IMR-90 (cell line): Measurements from ENCODE around the gene ERC2. TPM values are rescaled to one million over a fixed set of nuclear protein-coding genes. Genes with fewer than 3 reads are reported as not detected.
A peak's percentile ranks its signal among the peaks of the same experiment; 100 is the strongest.

Source experiments
- ATAC-seq: fragments of 200-7000 bp; cut with Tn5 transposase; 2 replicates; pipeline ENCODE4 v1.9.1; 2020; ENCODE audit warnings: low read depth, mild to moderate bottlenecking, moderate library complexity
- BruUV-seq: library from RNA; stranded (reverse); fragments of 400-500 nt; replicated peaks from 2 replicates; lab custom pipeline; 2021; lab: Mats Ljungman, UMichigan
- CTCF ChIA-PET: fragments of 300-600 bp; formaldehyde crosslinking; extraction: SDS; loops from one replicate; lab custom pipeline; 2021; ENCODE audit warnings: antibody characterized with exemption; lab: Yijun Ruan, JAX
- POLR2A ChIA-PET: fragments of 300-600 bp; sonication (Branson Sonifier 250); formaldehyde crosslinking; loops from one replicate; lab custom pipeline; 2022; ENCODE audit warnings: antibody characterized with exemption; ENCODE audit not compliant: unreplicated experiment; lab: Charles Lee
- DNase-seq: peaks from one replicate; pipeline ENCODE4 v3.0.0; 2013
- H2AFZ ChIP-seq: replicated peaks from 2 replicates; pipeline ENCODE3; 2013; ENCODE audit warnings: low read length, mild to moderate bottlenecking; ENCODE audit not compliant: poor library complexity
- H2AK5ac ChIP-seq: 2 replicates; pipeline ENCODE4 v1.6.1; 2013; ENCODE audit warnings: low read depth, low read length, inconsistent platforms
- H2AK9ac ChIP-seq: replicated peaks from 2 replicates; pipeline ENCODE3; 2013; ENCODE audit warnings: mild to moderate bottlenecking, low read depth, low read length, moderate library complexity; ENCODE audit not compliant: poor library complexity
- H2BK120ac ChIP-seq: 2 replicates; pipeline ENCODE4 v1.6.1; 2013; ENCODE audit warnings: low read depth, low read length, inconsistent platforms
- H2BK15ac ChIP-seq: 3 replicates; pipeline ENCODE4 v1.6.1; 2013; ENCODE audit warnings: low read depth, low read length, inconsistent platforms
- H2BK20ac ChIP-seq: 2 replicates; pipeline ENCODE4 v1.6.1; 2013; ENCODE audit warnings: low read depth, mild to moderate bottlenecking, inconsistent platforms, low read length, moderate library complexity
- H2BK5ac ChIP-seq: 2 replicates; pipeline ENCODE4 v1.6.1; 2013; ENCODE audit warnings: mild to moderate bottlenecking, low read depth, low read length, inconsistent platforms; ENCODE audit not compliant: poor library complexity, severe bottlenecking
- H3K14ac ChIP-seq: replicated peaks from 2 replicates; pipeline ENCODE4 v1.6.1; 2013; ENCODE audit warnings: low read depth, low read length, inconsistent platforms
- H3K18ac ChIP-seq: 2 replicates; pipeline ENCODE4 v1.6.1; 2013; ENCODE audit warnings: low read depth, low read length, control low read depth
- H3K23ac ChIP-seq: 2 replicates; pipeline ENCODE4 v1.6.1; 2013; ENCODE audit warnings: low read depth, low read length, inconsistent platforms
- H3K27ac ChIP-seq: 2 replicates; pipeline ENCODE4 v1.5.1; 2013; ENCODE audit warnings: mild to moderate bottlenecking, control low read depth, low read length; ENCODE audit not compliant: insufficient read depth
- H3K27me3 ChIP-seq: 2 replicates; pipeline ENCODE4 v1.6.1; 2013; ENCODE audit warnings: low read length; ENCODE audit not compliant: control insufficient read depth, insufficient read depth
- H3K36me3 ChIP-seq: 2 replicates; pipeline ENCODE4 v1.6.1; 2013; ENCODE audit warnings: low read length, mixed read lengths; ENCODE audit not compliant: control insufficient read depth, insufficient read depth
- H3K4ac ChIP-seq: 2 replicates; pipeline ENCODE4 v1.6.1; 2013; ENCODE audit warnings: low read depth, low read length, inconsistent platforms
- H3K4me1 ChIP-seq: 2 replicates; pipeline ENCODE4 v1.6.1; 2013; ENCODE audit warnings: low read length, mixed read lengths; ENCODE audit not compliant: control insufficient read depth, insufficient read depth
- H3K4me2 ChIP-seq: 2 replicates; pipeline ENCODE4 v1.6.1; 2013; ENCODE audit warnings: low read depth, mild to moderate bottlenecking, control low read depth, low read length, moderate library complexity
- H3K4me3 ChIP-seq: 2 replicates; pipeline ENCODE4 v1.5.1; 2013; ENCODE audit warnings: low read depth, mild to moderate bottlenecking, control low read depth, low read length, moderate library complexity; ENCODE audit not compliant: insufficient read depth
- H3K56ac ChIP-seq: 2 replicates; pipeline ENCODE4 v1.6.1; 2013; ENCODE audit warnings: low read length, inconsistent platforms; ENCODE audit not compliant: insufficient read depth; ENCODE audit errors: extremely low read depth
- H3K79me1 ChIP-seq, 2 experiments: 2 replicates each; pipeline ENCODE4 v1.6.1; 2013; ENCODE audit warnings: low read length in 2 of 2, inconsistent platforms in 1 of 2, low read depth in 1 of 2
- H3K9ac ChIP-seq: 2 replicates; pipeline ENCODE4 v1.6.1; 2013; ENCODE audit warnings: low read depth, low read length, control low read depth
- H3K9me1 ChIP-seq: 2 replicates; pipeline ENCODE4 v1.6.1; 2013; ENCODE audit warnings: low read length, inconsistent platforms; ENCODE audit not compliant: insufficient read depth
- H3K9me3 ChIP-seq: 2 replicates; pipeline ENCODE4 v1.6.1; 2013; ENCODE audit warnings: low read length; ENCODE audit not compliant: control insufficient read depth, insufficient read depth
- H4K20me1 ChIP-seq: 2 replicates; pipeline ENCODE4 v1.6.1; 2013; ENCODE audit warnings: low read length, inconsistent platforms; ENCODE audit not compliant: insufficient read depth
- H4K5ac ChIP-seq: 2 replicates; pipeline ENCODE4 v1.6.1; 2013; ENCODE audit warnings: mild to moderate bottlenecking, low read depth, low read length, control low read depth
- H4K8ac ChIP-seq, 2 experiments: 2 replicates each; pipeline ENCODE4 v1.6.1; 2013; ENCODE audit warnings: low read depth in 2 of 2, low read length in 2 of 2, control low read depth in 1 of 2, inconsistent platforms in 1 of 2
- H4K91ac ChIP-seq: 2 replicates; pipeline ENCODE4 v1.6.1; 2013; ENCODE audit warnings: low read depth, low read length, inconsistent platforms; ENCODE audit not compliant: insufficient read depth
- BHLHE40 ChIP-seq: fragments of 150-350 bp; IDR thresholded peaks from 2 replicates; pipeline ENCODE4 v1.6.1; 2016; ENCODE audit warnings: mild to moderate bottlenecking, low read depth, low read length
- FOS ChIP-seq: fragments of 150-350 bp; IDR thresholded peaks from 2 replicates; pipeline ENCODE4 v1.6.1; 2016; ENCODE audit warnings: low read depth, low read length
- RAD21 ChIP-seq: IDR thresholded peaks from 2 replicates; pipeline ENCODE4 v1.6.1; 2012; ENCODE audit warnings: low read length, improper control_type of control experiment
- RCOR1 ChIP-seq: IDR thresholded peaks from 2 replicates; pipeline ENCODE4 v1.6.1; 2012; ENCODE audit warnings: mild to moderate bottlenecking, low read length, improper control_type of control experiment; ENCODE audit not compliant: insufficient replicate concordance
- RFX5 ChIP-seq: IDR thresholded peaks from 2 replicates; pipeline ENCODE4 v1.8.0; 2012; ENCODE audit warnings: low read depth, mild to moderate bottlenecking, low read length, moderate library complexity
- WGBS, 2 experiments: methylation state at CpG; one replicate each; pipeline versions ENCODE4 v1.1.5 to v1.1.7; 2013; ENCODE audit warnings: missing lambda C conversion rate in 2 of 2; ENCODE audit not compliant: insufficient read length in 1 of 2; ENCODE audit errors: extremely low coverage in 2 of 2; 5-methylcytosine and 5-hydroxymethylcytosine counted together
- dilution Hi-C: fragments of 300-500 bp; cut with HindIII; formaldehyde crosslinking; loops from one replicate; pipeline ENCODE4 v1.14.3; 2018; ENCODE audit warnings: low sequenced_read_pairs; ENCODE audit not compliant: unreplicated experiment
- in situ Hi-C: fragments of 300-500 bp; cut with MboI; formaldehyde crosslinking; loops from 3 replicates; pipeline ENCODE4 v1.14.3; 2019; ENCODE audit warnings: low sequenced_read_pairs, inconsistent platforms, mixed read lengths
- intact Hi-C: fragments of 100-400 bp; cut with micrococcal nuclease; formaldehyde crosslinking; loops from 2 replicates; pipeline ENCODE4 v1.10.0; 2022
- polyA plus RNA-seq, 3 experiments: library from polyadenylated mRNA; depleted of rRNA; stranded (reverse); fragments of >200 nt; gene quantifications; 2 replicates each; pipeline ENCODE4 v1.2.3, GENCODE V29; 2012; ENCODE audit warnings: low replicate concordance in 1 of 3
- total RNA-seq: library from RNA; depleted of rRNA; stranded (reverse); fragments of >200 nt; gene quantifications from 2 replicates; pipeline ENCODE4 v1.2.3, GENCODE V29; 2012

The ERC2 gene
- total and polyA plus RNA-seq, 2 of the 4 experiments (the other 2 are of a cell fraction), result 0.17 to 0.18 TPM

GRCh38 chr3:55631766-55632331 lies 836.4 kb downstream of the ERC2 start:
- WGBS, 2 experiments, result no CpG with 5 or more reads among the region's 1 CpG
- dilution Hi-C loops (no loop called here), in situ Hi-C loops (no loop called here), intact Hi-C loops (no loop called here)
- BruUV-seq, result no TSS peak
- Histone ChIP-seq H3K23ac (no peak overlapping the region), H3K9me3 (no peaks in the 10 kb centered on the region), H3K4me2 (no peak overlapping the region), H3K27ac (no peak overlapping the region), H3K18ac (no peak overlapping the region), H2BK5ac (no peak overlapping the region), H4K91ac (no peak overlapping the region), H3K9me1 (no peaks in the 10 kb centered on the region; the same call in 1 of the 2 replicates), H3K36me3 (no peaks in the 10 kb centered on the region), H3K56ac (no peak overlapping the region), H4K20me1 (no peaks in the 10 kb centered on the region), H2AK5ac (no peak overlapping the region), H2AFZ (no peak overlapping the region), H3K79me1 (no peaks in the 10 kb centered on the region), H3K14ac (no peak overlapping the region), H3K4me1 (peaks cover 6% of the 10 kb centered on the region), H2BK15ac (no peak overlapping the region), H2BK20ac (no peak overlapping the region), H4K5ac (no peak overlapping the region), H3K9ac (no peak overlapping the region), H3K4me3 (no peak overlapping the region), H3K4ac (no peak overlapping the region), H2BK120ac (no peak overlapping the region), H2AK9ac (no peak overlapping the region), H3K27me3 (no peaks in the 10 kb centered on the region), H4K8ac (no peak overlapping the region)
- ATAC-seq, result peak; percentile 17; the same call in 1 of the 2 replicates
- ChIA-PET POLR2A (no interaction called here), CTCF (no interaction called here)
- no peak for TF ChIP-seq BHLHE40
- TF ChIP-seq FOS, result no peak
- no peak for TF ChIP-seq RFX5
- TF ChIP-seq RAD21, result no peak
- TF ChIP-seq RCOR1, result no peak
- no peak for DNase-seq
